ENCODE measurements around the gene RECK. TPM values are rescaled to one million over a fixed set of nuclear protein-coding genes. Genes with fewer than 3 reads are reported as not detected.

Gene RECK
- total and polyA plus RNA-seq, 8 donors: 0.95 to 4.6 (median 1.7) TPM

DNA sequence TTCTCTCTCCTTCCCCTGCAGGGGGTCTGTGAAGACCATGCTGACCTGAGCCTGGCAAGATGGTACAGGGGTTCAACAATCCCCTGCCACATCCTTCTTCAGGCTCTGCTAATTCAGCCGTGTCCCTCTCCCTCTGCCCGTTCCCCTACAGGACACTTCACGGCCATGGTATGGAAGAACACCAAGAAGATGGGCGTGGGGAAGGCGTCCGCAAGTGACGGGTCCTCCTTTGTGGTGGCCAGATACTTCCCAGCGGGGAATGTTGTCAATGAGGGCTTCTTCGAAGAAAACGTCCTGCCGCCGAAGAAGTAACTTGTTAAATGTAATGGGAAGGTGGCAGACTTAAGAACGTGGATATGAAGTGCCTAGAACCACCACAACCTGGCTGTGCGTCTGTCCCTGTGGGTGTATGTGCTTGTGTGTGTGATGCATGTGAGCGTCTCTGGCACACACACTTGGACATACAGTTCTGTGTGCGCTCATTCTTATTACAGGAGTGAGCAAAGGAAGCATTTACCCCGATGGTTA, 125.6 kb downstream of the RECK start:
- intact Hi-C loops (cut with DNase I): no loop called here
- Histone ChIP-seq H3K4me3 (no peak overlapping the region), H3K4me1 (no peaks in the 10 kb centered on the region), H3K27ac (no peak overlapping the region), H3K27me3 (no peaks in the 10 kb centered on the region), H3K36me3 (no peaks in the 10 kb centered on the region), H3K9me3 (no peaks in the 10 kb centered on the region)
- FAIRE-seq (no peak), ATAC-seq (no peak), DNase-seq (peak in 1 of 6 donors; percentile 28)
- WGBS, 2 donors: 73 to 84% methylated on average over 17 of the region's 17 CpGs
- TF ChIP-seq, protein P1, sequence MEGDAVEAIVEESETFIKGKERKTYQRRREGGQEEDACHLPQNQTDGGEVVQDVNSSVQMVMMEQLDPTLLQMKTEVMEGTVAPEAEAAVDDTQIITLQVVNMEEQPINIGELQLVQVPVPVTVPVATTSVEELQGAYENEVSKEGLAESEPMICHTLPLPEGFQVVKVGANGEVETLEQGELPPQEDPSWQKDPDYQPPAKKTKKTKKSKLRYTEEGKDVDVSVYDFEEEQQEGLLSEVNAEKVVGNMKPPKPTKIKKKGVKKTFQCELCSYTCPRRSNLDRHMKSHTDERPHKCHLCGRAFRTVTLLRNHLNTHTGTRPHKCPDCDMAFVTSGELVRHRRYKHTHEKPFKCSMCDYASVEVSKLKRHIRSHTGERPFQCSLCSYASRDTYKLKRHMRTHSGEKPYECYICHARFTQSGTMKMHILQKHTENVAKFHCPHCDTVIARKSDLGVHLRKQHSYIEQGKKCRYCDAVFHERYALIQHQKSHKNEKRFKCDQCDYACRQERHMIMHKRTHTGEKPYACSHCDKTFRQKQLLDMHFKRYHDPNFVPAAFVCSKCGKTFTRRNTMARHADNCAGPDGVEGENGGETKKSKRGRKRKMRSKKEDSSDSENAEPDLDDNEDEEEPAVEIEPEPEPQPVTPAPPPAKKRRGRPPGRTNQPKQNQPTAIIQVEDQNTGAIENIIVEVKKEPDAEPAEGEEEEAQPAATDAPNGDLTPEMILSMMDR (IDR thresholded peaks at IDR 0.05): no peak

DNA sequence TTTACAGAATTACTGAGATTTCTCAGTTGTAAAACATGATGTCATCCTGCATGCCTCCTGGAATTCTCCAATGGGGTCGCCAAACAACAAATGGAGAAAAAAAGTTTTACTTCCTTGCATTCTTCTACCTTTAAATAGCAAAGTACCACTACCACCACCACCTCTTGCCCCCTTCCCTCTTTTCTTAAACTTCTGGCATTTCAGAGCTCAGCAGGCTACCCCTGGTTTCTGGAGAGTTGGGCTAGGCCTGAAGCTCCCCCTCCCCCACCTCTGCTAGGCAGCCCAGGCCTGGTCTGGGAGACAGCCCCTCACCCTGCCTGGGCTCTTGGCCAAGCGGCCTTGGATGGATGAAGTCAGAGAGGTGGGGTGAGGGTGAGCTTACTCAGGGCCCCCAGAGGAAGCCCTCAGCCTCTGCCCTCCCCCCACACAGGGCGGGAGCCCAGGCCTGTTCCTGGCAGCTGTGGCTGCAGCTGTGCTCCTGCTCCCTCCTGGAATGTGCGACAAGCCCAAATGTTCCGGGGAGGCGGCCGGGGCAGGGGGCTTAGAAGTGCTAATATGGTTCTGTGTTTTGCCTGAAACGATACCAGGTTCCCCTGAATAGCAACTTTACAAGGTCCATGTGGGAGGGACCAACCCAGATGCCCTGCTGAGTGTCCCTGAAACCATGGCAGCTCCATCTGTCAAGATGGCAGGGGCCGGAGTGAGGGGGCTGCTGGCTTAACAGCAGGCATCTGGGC, 126.5 kb downstream of the RECK start:
- DNase-seq (peak in 4 of 6 donors; percentile 17 to 61 (median 42)), FAIRE-seq (no peak), ATAC-seq (peak in 3 of 4 donors; percentile 21 to 50 (median 29))
- H3K36me3 ChIP-seq: no peaks in the 10 kb centered on the region
- TF ChIP-seq, protein P1 (IDR thresholded peaks at IDR 0.05): no peak
- H3K4me1 ChIP-seq: no peaks in the 10 kb centered on the region
- no peak overlapping the region for H3K4me3 ChIP-seq
- no peaks in the 10 kb centered on the region for H3K27me3 ChIP-seq
- H3K27ac ChIP-seq: peak overlapping the region in 2 of 4 donors; percentile 1 to 39
- WGBS, 2 donors: 41 to 42% methylated on average over 9 of the region's 9 CpGs
- intact Hi-C loops (cut with DNase I): no loop called here
- H3K9me3 ChIP-seq: no peaks in the 10 kb centered on the region

DNA sequence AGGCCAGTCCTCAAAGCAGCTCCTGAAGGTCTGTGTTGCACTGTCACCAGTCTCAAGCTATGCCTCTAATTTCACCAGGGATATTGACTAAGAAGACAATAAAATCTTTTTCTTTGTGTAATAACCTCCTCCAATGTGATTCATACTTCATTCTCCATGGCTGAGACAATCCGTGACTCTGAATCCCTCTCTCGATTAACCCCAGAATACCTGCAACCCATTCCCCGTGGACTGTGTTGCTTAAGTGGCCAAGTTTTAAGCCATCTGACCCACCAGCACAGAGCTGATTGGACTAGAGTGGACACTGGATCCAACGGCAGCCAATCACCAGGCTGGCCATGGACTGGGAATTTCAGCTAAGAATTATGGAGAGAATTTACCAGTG, 127.1 kb downstream of the RECK start:
- Histone ChIP-seq H3K9me3 (no peaks in the 10 kb centered on the region), H3K27me3 (no peaks in the 10 kb centered on the region), H3K4me3 (no peak overlapping the region), H3K27ac (peak overlapping the region in 2 of 4 donors; percentile 1 to 39), H3K36me3 (no peaks in the 10 kb centered on the region), H3K4me1 (no peaks in the 10 kb centered on the region)
- TF ChIP-seq, protein P1 (IDR thresholded peaks at IDR 0.05): no peak
- ATAC-seq (no peak), FAIRE-seq (no peak), DNase-seq (no peak)
- intact Hi-C loops (cut with DNase I): no loop called here
- WGBS, 2 donors: 66 to 68% methylated on average over 4 of the region's 4 CpGs

DNA sequence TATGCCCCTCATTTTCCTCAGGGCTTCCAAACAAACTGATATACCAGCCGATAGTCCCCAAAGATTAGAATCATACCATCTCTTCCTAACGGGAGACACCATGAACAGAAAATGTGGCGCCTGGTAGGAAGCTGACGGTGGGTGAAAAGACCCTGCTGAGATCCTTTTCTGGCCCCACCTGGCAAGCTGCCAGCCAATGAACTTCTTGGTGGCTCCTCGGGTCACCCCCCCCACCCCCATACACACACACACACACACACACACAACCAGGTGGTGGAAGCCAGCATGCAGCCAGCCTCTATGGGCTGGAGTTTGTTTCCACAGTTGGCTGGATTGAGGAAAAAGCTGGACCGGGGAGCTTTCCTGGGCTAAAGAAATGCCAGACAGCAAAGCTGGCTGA, 127.7 kb downstream of the RECK start:
- Histone ChIP-seq H3K4me3 (no peak overlapping the region), H3K27ac (no peak overlapping the region), H3K27me3 (no peaks in the 10 kb centered on the region), H3K9me3 (no peaks in the 10 kb centered on the region), H3K36me3 (no peaks in the 10 kb centered on the region), H3K4me1 (no peaks in the 10 kb centered on the region)
- intact Hi-C loops (cut with DNase I): no loop called here
- DNase-seq (no peak), ATAC-seq (no peak), FAIRE-seq (no peak)
- 72 to 82% methylated on average over 6 of the region's 6 CpGs for WGBS, 2 donors
- TF ChIP-seq, protein P1 (IDR thresholded peaks at IDR 0.05): no peak

DNA sequence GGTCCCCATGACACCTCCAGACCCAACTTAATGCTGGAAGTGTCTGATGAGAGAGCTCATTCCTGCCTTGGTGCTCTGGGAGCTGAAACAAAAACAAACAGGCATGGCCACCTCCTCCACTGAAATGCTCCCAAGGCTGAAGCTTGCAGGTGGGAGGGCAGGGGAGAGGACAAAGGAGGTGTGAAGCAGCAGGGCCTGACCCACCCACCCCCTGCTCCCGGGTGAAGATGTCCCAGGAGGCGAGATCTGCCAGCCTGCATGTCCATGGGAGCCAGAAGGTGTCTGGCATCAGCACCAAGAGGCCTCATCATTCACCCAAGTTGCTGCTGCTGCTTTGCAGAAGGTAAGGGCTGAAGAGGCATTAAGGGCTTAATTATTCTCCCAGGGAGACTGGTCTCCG, 128.3 kb downstream of the RECK start:
- H3K4me1 ChIP-seq: no peaks in the 10 kb centered on the region
- H3K9me3 ChIP-seq: no peaks in the 10 kb centered on the region
- TF ChIP-seq, protein P1 (IDR thresholded peaks at IDR 0.05): no peak
- DNase-seq (no peak), ATAC-seq (no peak), FAIRE-seq (no peak)
- WGBS, 2 donors: 63 to 70% methylated on average over 3 of the region's 3 CpGs
- no peak overlapping the region for H3K4me3 ChIP-seq
- H3K36me3 ChIP-seq: no peaks in the 10 kb centered on the region
- H3K27me3 ChIP-seq: no peaks in the 10 kb centered on the region
- intact Hi-C loops (cut with DNase I): no loop called here
- no peak overlapping the region for H3K27ac ChIP-seq
